HepG2 (cell line): ENCODE data around the gene GPC2. TPM values are rescaled to one million over a fixed set of nuclear protein-coding genes. Genes with fewer than 3 reads are reported as not detected.
"Not testable (repeated sequence)": the region's sequence is repeated elsewhere in the genome, so short reads cannot be mapped to it uniquely, and the experiment has no call there.

Experiments used
- ATAC-seq: fragments of 200-7000 bp; cut with Tn5 transposase; 3 replicates; pipeline ENCODE4 v1.9.1; 2020; ENCODE audit warnings: mild to moderate bottlenecking, moderate library complexity
- BruUV-seq: library from RNA; stranded (reverse); fragments of 400-500 nt; replicated peaks from 2 replicates; lab custom pipeline; 2021; lab: Mats Ljungman, UMichigan
- CTCF ChIA-PET: fragments of 300-600 bp; formaldehyde crosslinking; extraction: SDS; loops from one replicate; lab custom pipeline; 2021; ENCODE audit warnings: low total read pairs, inconsistent platforms, low intra/inter-chr PET ratio; lab: Yijun Ruan, JAX
- POLR2A ChIA-PET: fragments of 350-600 bp; sonication (Branson Sonifier 250); formaldehyde crosslinking; loops from one replicate; lab custom pipeline; 2020; ENCODE audit warnings: antibody characterized with exemption, inconsistent platforms; lab: Yijun Ruan, JAX
- DNase-seq: peaks from one replicate; pipeline ENCODE4 v3.0.0-alpha.2; 2015; ENCODE audit warnings: low spot score
- FAIRE-seq: peaks from 3 replicates; lab custom pipeline; 2011; peaks lifted over from hg19 to GRCh38; lab: Jason Lieb, UNC
- H2AFZ ChIP-seq: one replicate; pipeline ENCODE4 v1.6.1; 2011; ENCODE audit warnings: low read length, inconsistent platforms
- H3K27ac ChIP-seq: fragments of 300-600 bp; 3 replicates; pipeline ENCODE4 v1.8.0; 2011; ENCODE audit warnings: mixed run types, mild to moderate bottlenecking, mixed read lengths, low read length, inconsistent platforms; ENCODE audit not compliant: insufficient read depth; ENCODE audit errors: extremely low read length
- H3K27me3 ChIP-seq, 2 experiments: fragments of 200-600 bp in 1 of 2; 2 replicates in 1 of 2; 3 replicates in 1 of 2; pipeline versions ENCODE4 v1.6.0 to v1.8.0; 2011; ENCODE audit warnings: low read length in 2 of 2, mild to moderate bottlenecking in 2 of 2, moderate library complexity in 2 of 2, inconsistent platforms in 1 of 2; ENCODE audit not compliant: insufficient read depth in 2 of 2, control insufficient read depth in 1 of 2
- H3K36me3 ChIP-seq, 2 experiments: fragments of 200-600 bp in 1 of 2; replicated peaks in 1 of 2; 2 replicates in 1 of 2; 3 replicates in 1 of 2; pipeline versions ENCODE4 v1.5.1 to v1.8.0; 2011; ENCODE audit warnings: low read length in 2 of 2, inconsistent platforms in 1 of 2; ENCODE audit not compliant: insufficient read depth in 2 of 2, control insufficient read depth in 1 of 2
- H3K4me1 ChIP-seq: 2 replicates; pipeline ENCODE4 v1.5.1; 2012; ENCODE audit warnings: low read length, inconsistent platforms; ENCODE audit not compliant: insufficient read depth
- H3K4me2 ChIP-seq: 2 replicates; pipeline ENCODE4 v1.6.0; 2011; ENCODE audit warnings: low read depth, low read length, inconsistent platforms
- H3K4me3 ChIP-seq, 3 experiments: fragments of 200-600 bp in 1 of 3; sonication (generic), shearing (Covaris generic) in 1 of 3; replicated peaks in 1 of 3; 2 replicates each; pipeline ENCODE4 v1.5.1; 2011 to 2016; ENCODE audit warnings: low read length in 3 of 3, inconsistent platforms in 2 of 3, low read depth in 2 of 3, mild to moderate bottlenecking in 2 of 3, control low read depth in 1 of 3, mixed read lengths in 1 of 3; ENCODE audit not compliant: insufficient read depth in 1 of 3
- H3K79me2 ChIP-seq: one replicate; pipeline ENCODE4 v1.6.1; 2011; ENCODE audit warnings: low read length, inconsistent platforms; ENCODE audit not compliant: insufficient read depth
- H3K9ac ChIP-seq: 2 replicates; pipeline ENCODE4 v1.6.0; 2011; ENCODE audit warnings: mild to moderate bottlenecking, low read depth, low read length, inconsistent platforms; ENCODE audit not compliant: insufficient read depth
- H3K9me3 ChIP-seq: 2 replicates; pipeline ENCODE4 v1.5.1; 2012; ENCODE audit warnings: mild to moderate bottlenecking, low read length
- H4K20me1 ChIP-seq: 2 replicates; pipeline ENCODE4 v1.6.0; 2011; ENCODE audit warnings: inconsistent platforms, mild to moderate bottlenecking, low read length, moderate library complexity; ENCODE audit not compliant: insufficient read depth
- EEA1 ChIP-seq: sonication (generic); formaldehyde crosslinking; IDR thresholded peaks from 2 replicates; pipeline ENCODE4 v1.5.1; 2020; ENCODE audit warnings: mild to moderate bottlenecking, missing genetic modification reagents, borderline replicate concordance
- EHMT2 ChIP-seq: fragments of 200-600 bp; sonication (generic); IDR thresholded peaks from 2 replicates; pipeline ENCODE4 v1.7.0; 2017; ENCODE audit warnings: antibody characterized with exemption, low read depth, low read length, borderline replicate concordance
- THAP9 ChIP-seq: sonication (generic); formaldehyde crosslinking; IDR thresholded peaks from 2 replicates; pipeline ENCODE4; 2020; ENCODE audit warnings: missing genetic modification reagents, mild to moderate bottlenecking, borderline replicate concordance
- ZNF12 ChIP-seq: sonication (generic); formaldehyde crosslinking; IDR thresholded peaks from 2 replicates; pipeline ENCODE4 v1.5.0; 2020; ENCODE audit warnings: missing genetic modification reagents
- ZNF770 ChIP-seq: sonication (generic); formaldehyde crosslinking; IDR thresholded peaks from 2 replicates; pipeline ENCODE4 v1.5.0; 2020; ENCODE audit warnings: mild to moderate bottlenecking, missing genetic modification reagents
- WGBS: methylation state at CpG from one replicate; pipeline ENCODE4 v1.1.6; 2017; ENCODE audit warnings: low lambda C conversion rate; 5-methylcytosine and 5-hydroxymethylcytosine counted together
- in situ Hi-C: cut with HindIII; loops from 2 replicates; pipeline ENCODE4 v1.10.0; 2017; ENCODE audit warnings: low pct_unique_long_range_greater_than_20kb; ENCODE audit not compliant: extremely low pct_ligation_motif_present
- intact Hi-C: fragments of 100-400 bp; cut with micrococcal nuclease; formaldehyde crosslinking; loops from one replicate; pipeline ENCODE4 v1.10.0; 2022; ENCODE audit not compliant: unreplicated experiment
- polyA plus RNA-seq, 8 experiments: library from polyadenylated mRNA; depleted of rRNA in 3 of 8; stranded (reverse) in 7 of 8; unstranded in 1 of 8; fragments of >200 nt; fragmentation: Illumina TruSeq in 4 of 8; extraction: Trizol in 4 of 8; gene quantifications; 2 replicates each; pipeline versions ENCODE4 v1.2.1 to v1.2.3, GENCODE V29; 2011 to 2016; ENCODE audit warnings: low read depth in 4 of 8, missing spikeins in 1 of 8, mixed read lengths in 1 of 8; ENCODE audit not compliant: insufficient read depth in 1 of 8
- total RNA-seq, 5 experiments: library from RNA; depleted of rRNA; stranded (reverse); fragments of >200 nt; fragmentation: Illumina TruSeq; extraction: Trizol; gene quantifications; 2 replicates each; pipeline ENCODE4 v1.2.3, GENCODE V29; 2016; ENCODE audit warnings: low read depth in 1 of 5

GPC2 gene
- total and polyA plus RNA-seq, 2 of the 13 experiments (the other 11 are each of a cell fraction or from before 2014, with no cell fraction given) = 0.64 to 0.78 TPM

GRCh38 chr7:100130220-100130607, 47.0 kb downstream of the GPC2 start:
- DNase-seq, H3K4me3 ChIP-seq, H4K20me1 ChIP-seq, FAIRE-seq, H3K27ac ChIP-seq, BruUV-seq, H3K36me3 ChIP-seq, H2AFZ ChIP-seq, intact Hi-C loops, H3K27me3 ChIP-seq, H3K9ac ChIP-seq, ATAC-seq, H3K79me2 ChIP-seq, H3K9me3 ChIP-seq: not testable (repeated sequence)
- CTCF ChIA-PET = interaction anchor here (1.9 kb wide), 1 partner anchor 21 kb away, joined by 5 read pairs; no protein-coding TSS in a partner anchor
- POLR2A ChIA-PET = interaction anchor here (1.4 to 3.7 kb wide), 3 partner anchors 12 to 29 kb away, joined by 3 to 26 read pairs (median 8); partner anchors contain the start of genes AP4M1, LAMTOR4 and MCM7
- 100% methylated on average over 1 of the region's 1 CpG for WGBS
- H3K4me1 ChIP-seq = peaks cover 44% of the 10 kb centered on the region
- in situ Hi-C loops = loop anchor here (5.0 kb wide), 1 partner anchor 82 kb away; no protein-coding TSS in a partner anchor
- H3K4me2 ChIP-seq = 0 out of 2 replicates have a peak overlapping the region, but pooled peaks have one; percentile 80

- Histone ChIP-seq H3K9ac (no peak overlapping the region), H3K9me3 (no peaks in the 10 kb centered on the region), H3K79me2 (peaks cover 5% of the 10 kb centered on the region), H3K36me3 (no peaks in the 10 kb centered on the region), H4K20me1 (no peaks in the 10 kb centered on the region), H3K4me1 (peaks cover 58% of the 10 kb centered on the region), H3K4me2 (peak overlapping the region; percentile 74), H3K4me3 (peak overlapping the region in 2 of 3 experiments; percentile 84 to 92; a peak in 2 of 6 replicates)
- in situ Hi-C loops (no loop called here), intact Hi-C loops (loop anchor here (5.0 kb wide), 1 partner anchor 46 kb away; the partner anchor contains the start of gene ZNF3)
- no peak for DNase-seq
- ATAC-seq = no peak
- ChIA-PET POLR2A (interaction anchor here (2.5 to 3.7 kb wide), 2 partner anchors 20 to 28 kb away, joined by 8 to 26 read pairs; partner anchors contain the start of genes AP4M1, LAMTOR4 and MCM7), CTCF (no interaction called here)
- 37% methylated on average over 1 of the region's 1 CpG for WGBS
- no TSS peak for BruUV-seq
- no peak for TF ChIP-seq THAP9 (CRISPR knock-in tag)
- no peak for TF ChIP-seq EHMT2
- TF ChIP-seq EEA1 (CRISPR knock-in tag) = no peak
- TF ChIP-seq ZNF770 = peak; percentile 50
- 0 out of 2 replicates have a peak, but pooled peaks have one; percentile 50 for TF ChIP-seq ZNF12
- TF ChIP-seq, all 625 proteins: peak for 2
- Histone ChIP-seq H3K27me3 (no peaks in the 10 kb centered on the region), H2AFZ (no peak overlapping the region), H3K27ac (no peak overlapping the region)
- no peak for FAIRE-seq
Observed at GRCh38 chr7:100128637-100128963, 48.6 kb downstream of the GPC2 start.
